ENCODE measurements around the gene FNDC10. TPM values are rescaled to one million over a fixed set of nuclear protein-coding genes. Genes with fewer than 3 reads are reported as not detected.

Gene FNDC10
- total and polyA plus RNA-seq, 10 of the 15 experiments (the other 5 are each of a cell fraction or from before 2014, with no cell fraction given) = 0.05 to 1.3 (median 0.25) TPM; not detected in 4

DNA sequence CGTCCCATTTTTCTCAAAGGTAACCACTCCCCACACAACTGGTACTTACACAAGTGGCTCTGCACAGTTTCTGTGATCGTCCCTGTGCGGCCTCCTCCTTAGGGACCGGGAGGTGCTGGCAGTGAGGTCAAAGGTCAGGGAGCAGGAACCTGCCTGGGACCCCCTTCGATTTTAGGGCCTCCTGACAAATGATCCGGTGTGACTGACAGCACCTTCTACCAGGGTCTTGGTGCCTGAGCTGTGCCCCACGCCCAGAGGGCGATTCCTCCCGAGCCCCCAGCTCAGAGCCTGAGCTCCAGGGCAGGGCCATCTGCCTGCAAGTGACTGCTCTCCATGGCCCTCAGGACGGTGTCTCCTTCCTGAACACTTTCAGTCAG is 47.7 kb downstream of the FNDC10 start:
- Histone ChIP-seq H3K27me3 (replicated peaks in 1 of 2; ENCODE audit: control insufficient read depth in 2 of 2, insufficient read depth in 2 of 2, low read length in 1 of 2) (no peaks in the 10 kb centered on the region), H3K4me3 (no peak overlapping the region), H3K4me1 (ENCODE audit: control insufficient read depth, insufficient read depth, low read length) (no peaks in the 10 kb centered on the region), H3K4me2 (ENCODE audit: control insufficient read depth, insufficient read depth) (no peak overlapping the region), H3K79me2 (ENCODE audit: control insufficient read depth, insufficient read depth, low read length) (no peaks in the 10 kb centered on the region), H3K9me3 (replicated peaks; ENCODE audit: control insufficient read depth, insufficient read depth, low read length) (no peaks in the 10 kb centered on the region), H3K36me3 (ENCODE audit: control insufficient read depth in 2 of 2, insufficient read depth in 2 of 2, low read length in 1 of 2) (no peaks in the 10 kb centered on the region; a peak in 2 of 4 replicates), H2AFZ (ENCODE audit: control insufficient read depth, low read depth, low read length) (no peak overlapping the region), H3K9ac (ENCODE audit: control insufficient read depth, insufficient read depth, low read length) (no peak overlapping the region), H4K20me1 (ENCODE audit: control insufficient read depth, insufficient read depth) (no peaks in the 10 kb centered on the region), H3K27ac (ENCODE audit: control insufficient read depth, insufficient read depth) (no peak overlapping the region)
- in situ Hi-C loops (cut with MboI) (no loop called here), intact Hi-C loops (cut with micrococcal nuclease; ENCODE audit: unreplicated experiment) (no loop called here)
- ChIA-PET CTCF (no interaction called here), RAD21 (ENCODE audit: unreplicated experiment) (no interaction called here), POLR2A (interaction anchor here (0.5 kb wide), 1 partner anchor 123 kb away, joined by 9 read pairs; no protein-coding TSS in a partner anchor), SMC1A (ENCODE audit: uncharacterized antibody, unreplicated experiment) (no interaction called here)
- DNase-seq (ENCODE audit: low read depth, low spot score) (no peak), FAIRE-seq (no peak), ATAC-seq (no peak)
- TF ChIP-seq EP300 (IDR thresholded peaks at IDR 0.05; ENCODE audit: borderline replicate concordance in 1 of 2, control insufficient read depth in 1 of 2, low read depth in 2 of 2, low read length in 2 of 2) (no peak), NR2F1 (conservative IDR thresholded peaks at IDR 0.05) (0 out of 2 replicates have a peak, but pooled peaks have one; percentile 28)
- 83% methylated on average over 10 of the region's 10 CpGs for WGBS (ENCODE audit: insufficient coverage, insufficient replicate concordance, low lambda C conversion rate, missing lambda C conversion rate)
- no TSS peak for BruUV-seq (replicated peaks)

DNA sequence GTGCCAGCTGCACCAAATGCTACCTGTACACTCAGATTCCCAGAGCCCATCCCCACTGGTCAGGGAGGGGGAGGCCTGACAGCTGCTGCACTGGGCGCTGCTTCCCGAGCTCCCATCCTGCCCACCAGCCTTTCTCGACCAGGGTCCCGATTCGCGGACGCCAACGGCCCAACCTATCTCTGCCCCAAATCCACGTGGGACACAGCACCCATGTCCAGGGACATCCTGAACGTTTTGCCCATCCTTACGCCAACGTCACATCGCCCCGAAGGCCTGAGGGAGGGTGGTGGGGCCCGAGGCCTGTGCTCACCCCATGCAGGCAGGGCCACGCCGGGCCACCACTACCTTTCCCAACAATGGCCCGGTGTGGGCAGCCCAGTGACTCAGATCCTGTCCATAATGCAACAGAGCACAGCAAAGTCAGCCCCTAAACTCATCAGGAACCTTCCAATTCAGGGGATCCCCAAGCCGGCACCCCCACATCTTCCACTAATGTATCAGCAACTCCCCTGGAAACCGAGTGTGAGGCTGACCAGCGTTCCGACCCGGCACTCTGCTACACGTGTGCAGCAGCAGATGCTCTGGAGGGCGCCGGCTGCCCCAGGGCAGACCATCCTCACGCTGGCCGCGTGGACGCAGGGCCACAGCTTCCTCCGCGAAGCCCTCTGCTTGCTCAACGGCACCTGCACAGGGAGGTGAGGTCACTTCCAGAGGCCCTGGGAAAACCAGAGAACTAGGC is 48.2 kb downstream of the FNDC10 start:
- H3K4me3 ChIP-seq = no peak overlapping the region
- no peak for DNase-seq (ENCODE audit: low read depth, low spot score)
- H3K36me3 ChIP-seq (ENCODE audit: control insufficient read depth in 2 of 2, insufficient read depth in 2 of 2, low read length in 1 of 2) = no peaks in the 10 kb centered on the region; a peak in 2 of 4 replicates
- no peak for FAIRE-seq
- 89% methylated on average over 33 of the region's 33 CpGs for WGBS (ENCODE audit: insufficient coverage, insufficient replicate concordance, low lambda C conversion rate, missing lambda C conversion rate)
- no peaks in the 10 kb centered on the region for H4K20me1 ChIP-seq (ENCODE audit: control insufficient read depth, insufficient read depth)
- H2AFZ ChIP-seq (ENCODE audit: control insufficient read depth, low read depth, low read length) = no peak overlapping the region
- no TSS peak for BruUV-seq (replicated peaks)
- no peaks in the 10 kb centered on the region for H3K27me3 ChIP-seq (replicated peaks in 1 of 2; ENCODE audit: control insufficient read depth in 2 of 2, insufficient read depth in 2 of 2, low read length in 1 of 2)
- RAD21 ChIA-PET (ENCODE audit: unreplicated experiment) = no interaction called here
- in situ Hi-C loops (cut with MboI) (no loop called here), intact Hi-C loops (cut with micrococcal nuclease; ENCODE audit: unreplicated experiment) (no loop called here)
- SMC1A ChIA-PET (ENCODE audit: uncharacterized antibody, unreplicated experiment) = no interaction called here
- CTCF ChIA-PET = no interaction called here
- no peaks in the 10 kb centered on the region for H3K79me2 ChIP-seq (ENCODE audit: control insufficient read depth, insufficient read depth, low read length)
- no peak overlapping the region for H3K9ac ChIP-seq (ENCODE audit: control insufficient read depth, insufficient read depth, low read length)
- no peaks in the 10 kb centered on the region for H3K9me3 ChIP-seq (replicated peaks; ENCODE audit: control insufficient read depth, insufficient read depth, low read length)
- no peak for ATAC-seq
- no peak for TF ChIP-seq ZNF207 (IDR thresholded peaks at IDR 0.05; ENCODE audit: borderline replicate concordance)
- no peak for TF ChIP-seq PAX8 (IDR thresholded peaks at IDR 0.05)
- TF ChIP-seq, protein P1, sequence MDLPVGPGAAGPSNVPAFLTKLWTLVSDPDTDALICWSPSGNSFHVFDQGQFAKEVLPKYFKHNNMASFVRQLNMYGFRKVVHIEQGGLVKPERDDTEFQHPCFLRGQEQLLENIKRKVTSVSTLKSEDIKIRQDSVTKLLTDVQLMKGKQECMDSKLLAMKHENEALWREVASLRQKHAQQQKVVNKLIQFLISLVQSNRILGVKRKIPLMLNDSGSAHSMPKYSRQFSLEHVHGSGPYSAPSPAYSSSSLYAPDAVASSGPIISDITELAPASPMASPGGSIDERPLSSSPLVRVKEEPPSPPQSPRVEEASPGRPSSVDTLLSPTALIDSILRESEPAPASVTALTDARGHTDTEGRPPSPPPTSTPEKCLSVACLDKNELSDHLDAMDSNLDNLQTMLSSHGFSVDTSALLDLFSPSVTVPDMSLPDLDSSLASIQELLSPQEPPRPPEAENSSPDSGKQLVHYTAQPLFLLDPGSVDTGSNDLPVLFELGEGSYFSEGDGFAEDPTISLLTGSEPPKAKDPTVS (IDR thresholded peaks at IDR 0.05; ENCODE audit: low read depth, low read length) = no peak
- TF ChIP-seq TBL1XR1 (IDR thresholded peaks at IDR 0.05; ENCODE audit: low read depth, low read length) = no peak
- TF ChIP-seq DPF2 (IDR thresholded peaks at IDR 0.05) = no peak
- TF ChIP-seq KLF5 (IDR thresholded peaks at IDR 0.05; ENCODE audit: partially characterized antibody) = no peak
- H3K27ac ChIP-seq (ENCODE audit: control insufficient read depth, insufficient read depth) = no peak overlapping the region
- H3K4me2 ChIP-seq (ENCODE audit: control insufficient read depth, insufficient read depth) = no peak overlapping the region
- POLR2A ChIA-PET = interaction anchor here (0.5 kb wide), 1 partner anchor 18 kb away, joined by 3 read pairs; no protein-coding TSS in a partner anchor
- H3K4me1 ChIP-seq (ENCODE audit: control insufficient read depth, insufficient read depth, low read length) = no peaks in the 10 kb centered on the region
